Esophagus squamous epithelium (tissue), 5 donors: ENCODE results near the gene AP1G2. TPM values are rescaled to one million over a fixed set of nuclear protein-coding genes. Genes with fewer than 3 reads are reported as not detected.

Experiments
- DNase-seq: peaks from one replicate; lab custom pipeline; 2025; lab: John Stamatoyannopoulos, UW
- H3K27ac ChIP-seq, 4 donors: fragments of 200-600 bp; sonication (generic); one replicate each; pipeline ENCODE4 v1.5.1; 2016 to 2019; ENCODE audit warnings: mild to moderate bottlenecking in 1 of 4
- H3K27me3 ChIP-seq, 4 donors: fragments of 200-600 bp; sonication (generic); 1 replicate in 3 of 4; 2 replicates in 1 of 4; pipeline versions ENCODE4 v1.5.1 to v1.6.0; 2017 to 2021; ENCODE audit warnings: antibody characterized with exemption in 1 of 4
- H3K36me3 ChIP-seq, 3 donors: fragments of 200-600 bp; sonication (generic); one replicate each; pipeline ENCODE4 v1.5.1; 2016 to 2019
- H3K4me1 ChIP-seq, 3 donors: fragments of 200-600 bp; sonication (generic); one replicate each; pipeline ENCODE4 v1.5.1; 2017 to 2019
- H3K4me3 ChIP-seq, 4 donors: fragments of 200-600 bp; sonication (generic); 1 replicate in 3 of 4; 2 replicates in 1 of 4; pipeline ENCODE4 v1.5.1; 2016 to 2019; ENCODE audit warnings: mild to moderate bottlenecking in 2 of 4, moderate library complexity in 1 of 4
- H3K9me3 ChIP-seq, 3 donors: fragments of 200-600 bp; sonication (generic); one replicate each; pipeline ENCODE4 v1.5.1; 2016 to 2019
- POLR2A ChIP-seq, 4 donors: fragments of 450-650 bp; IDR thresholded peaks; one replicate each; pipeline ENCODE4 v1.6.1; 2017; ENCODE audit warnings: antibody characterized with exemption in 4 of 4, mild to moderate bottlenecking in 4 of 4, moderate library complexity in 3 of 4
- WGBS, 2 donors: methylation state at CpG; one replicate each; pipeline ENCODE4 v1.1.5; 2018; 5-methylcytosine and 5-hydroxymethylcytosine counted together
- intact Hi-C: fragments of 100-400 bp; cut with DNase I; formaldehyde crosslinking; loops from one replicate; pipeline ENCODE4 v1.15.0; 2022
- total RNA-seq, 4 donors: library from RNA; depleted of rRNA; stranded (reverse); fragments of >200 nt; gene quantifications; one replicate each; pipeline ENCODE4 v1.1.0, GENCODE V29; 2016
- TF ChIP-seq, protein P1 (sequence below), 6 experiments: fragments of 450-650 bp in 4 of 6; fragments of 200-600 bp in 2 of 6; sonication (generic) in 2 of 6; IDR thresholded peaks; one replicate each; pipeline ENCODE4 v1.5.1; 2016 to 2019; ENCODE audit warnings: antibody characterized with exemption in 6 of 6, mild to moderate bottlenecking in 4 of 6, moderate library complexity in 4 of 6
- donor health status: DM: yes; HTN: yes; CAD: no.

AP1G2 gene
- total RNA-seq, 4 donors from 2014 or later, result 58.0 to 116 (median 68.6) TPM

- no peak overlapping the region for H3K4me3 ChIP-seq
- DNase-seq, result no peak
- H3K27ac ChIP-seq, result no peak overlapping the region
- intact Hi-C loops, result no loop called here
- TF ChIP-seq POLR2A (IDR thresholded peaks at IDR 0.05), result no peak
- TF ChIP-seq, protein P1, sequence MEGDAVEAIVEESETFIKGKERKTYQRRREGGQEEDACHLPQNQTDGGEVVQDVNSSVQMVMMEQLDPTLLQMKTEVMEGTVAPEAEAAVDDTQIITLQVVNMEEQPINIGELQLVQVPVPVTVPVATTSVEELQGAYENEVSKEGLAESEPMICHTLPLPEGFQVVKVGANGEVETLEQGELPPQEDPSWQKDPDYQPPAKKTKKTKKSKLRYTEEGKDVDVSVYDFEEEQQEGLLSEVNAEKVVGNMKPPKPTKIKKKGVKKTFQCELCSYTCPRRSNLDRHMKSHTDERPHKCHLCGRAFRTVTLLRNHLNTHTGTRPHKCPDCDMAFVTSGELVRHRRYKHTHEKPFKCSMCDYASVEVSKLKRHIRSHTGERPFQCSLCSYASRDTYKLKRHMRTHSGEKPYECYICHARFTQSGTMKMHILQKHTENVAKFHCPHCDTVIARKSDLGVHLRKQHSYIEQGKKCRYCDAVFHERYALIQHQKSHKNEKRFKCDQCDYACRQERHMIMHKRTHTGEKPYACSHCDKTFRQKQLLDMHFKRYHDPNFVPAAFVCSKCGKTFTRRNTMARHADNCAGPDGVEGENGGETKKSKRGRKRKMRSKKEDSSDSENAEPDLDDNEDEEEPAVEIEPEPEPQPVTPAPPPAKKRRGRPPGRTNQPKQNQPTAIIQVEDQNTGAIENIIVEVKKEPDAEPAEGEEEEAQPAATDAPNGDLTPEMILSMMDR (IDR thresholded peaks at IDR 0.05), result peak; percentile 67 to 86 (median 72)
- peaks cover 13 to 31% (median 20%) of the 10 kb centered on the region in 3 donors for H3K4me1 ChIP-seq
- no peaks in the 10 kb centered on the region for H3K9me3 ChIP-seq
- H3K36me3 ChIP-seq, result peaks cover 11 to 63% (median 16%) of the 10 kb centered on the region in 3 donors
- WGBS, 2 donors, result 74 to 78% methylated on average over 17 to 20 of the region's 21 CpGs
- H3K27me3 ChIP-seq, result no peaks in the 10 kb centered on the region
Observed at GRCh38 chr14:23559010-23559925, 8.3 kb downstream of the AP1G2 start.

DNA sequence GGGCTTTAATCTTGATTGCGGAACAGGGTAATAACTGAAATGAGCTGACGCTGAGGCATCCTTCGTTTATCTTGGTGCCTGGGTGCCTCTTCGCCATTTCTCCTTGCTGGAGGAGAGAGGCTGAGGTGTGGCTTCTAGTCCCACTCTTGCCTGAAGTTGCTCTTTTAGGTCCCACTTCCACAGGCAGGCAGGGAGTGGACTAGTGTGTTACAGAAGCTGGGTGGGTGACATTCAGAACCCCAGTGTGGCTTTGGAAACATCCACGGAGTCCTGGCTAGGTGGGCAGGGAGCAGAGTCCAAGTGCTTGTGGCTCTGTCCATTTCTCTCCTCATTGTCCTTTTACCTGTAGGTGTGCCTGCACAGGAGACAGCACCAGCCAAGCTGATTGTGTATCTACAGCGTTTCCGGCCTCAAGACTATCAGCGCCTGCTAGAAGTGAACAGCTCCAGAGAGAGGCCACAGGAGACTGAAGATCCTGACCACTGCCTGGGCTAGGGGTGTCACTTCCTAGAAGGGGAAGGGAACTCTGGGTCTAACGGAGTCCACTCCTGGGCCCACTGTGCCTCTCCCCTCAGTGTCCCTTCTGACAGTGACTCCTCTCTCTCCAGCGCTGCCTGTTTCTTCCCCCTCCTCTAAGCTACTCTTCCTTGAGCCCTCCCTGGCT is 9.1 kb downstream of the AP1G2 start:
- 71 to 83% methylated on average over 6 to 10 of the region's 10 CpGs for WGBS, 2 donors

DNA sequence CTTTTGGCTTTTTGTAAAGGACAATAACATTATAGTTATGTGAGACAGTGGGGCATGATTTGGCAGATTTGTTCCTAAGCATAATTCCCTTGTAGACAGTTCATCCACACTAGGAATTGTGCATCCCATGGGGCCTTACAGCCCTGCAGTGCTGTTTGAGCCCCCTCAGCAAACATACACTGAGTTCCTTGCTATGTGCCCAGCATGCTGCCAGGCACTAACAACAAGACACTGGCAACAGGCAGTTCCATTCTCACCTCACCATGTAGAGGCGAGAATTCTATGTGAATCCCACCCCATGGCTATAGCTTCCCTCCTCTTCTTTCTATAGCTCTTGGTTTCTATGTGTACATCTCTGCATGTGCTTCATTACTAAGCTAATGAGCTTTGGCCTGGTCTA is 9.6 kb downstream of the AP1G2 start:
- Histone ChIP-seq H3K4me1 (peaks cover 13 to 31% (median 20%) of the 10 kb centered on the region in 3 donors), H3K27me3 (no peaks in the 10 kb centered on the region), H3K27ac (no peak overlapping the region), H3K36me3 (peaks cover 9 to 50% (median 11%) of the 10 kb centered on the region in 3 donors), H3K9me3 (no peaks in the 10 kb centered on the region), H3K4me3 (no peak overlapping the region)
- WGBS, 2 donors, result 83 to 100% methylated on average over 1 of the region's 1 CpG
- intact Hi-C loops, result no loop called here
- no peak for DNase-seq
- TF ChIP-seq, protein P1 (IDR thresholded peaks at IDR 0.05), result no peak

More for the DNA sequence above, 9.1 kb downstream of the AP1G2 start:
- DNase-seq, result no peak
- no peaks in the 10 kb centered on the region for H3K27me3 ChIP-seq
- no peak overlapping the region for H3K27ac ChIP-seq
- H3K4me1 ChIP-seq, result peaks cover 13 to 31% (median 20%) of the 10 kb centered on the region in 3 donors
- intact Hi-C loops, result no loop called here
- H3K4me3 ChIP-seq, result no peak overlapping the region
- TF ChIP-seq, protein P1 (IDR thresholded peaks at IDR 0.05), result no peak
- TF ChIP-seq POLR2A (IDR thresholded peaks at IDR 0.05), result no peak
- H3K36me3 ChIP-seq, result peaks cover 11 to 55% (median 13%) of the 10 kb centered on the region in 3 donors
- no peaks in the 10 kb centered on the region for H3K9me3 ChIP-seq

DNA sequence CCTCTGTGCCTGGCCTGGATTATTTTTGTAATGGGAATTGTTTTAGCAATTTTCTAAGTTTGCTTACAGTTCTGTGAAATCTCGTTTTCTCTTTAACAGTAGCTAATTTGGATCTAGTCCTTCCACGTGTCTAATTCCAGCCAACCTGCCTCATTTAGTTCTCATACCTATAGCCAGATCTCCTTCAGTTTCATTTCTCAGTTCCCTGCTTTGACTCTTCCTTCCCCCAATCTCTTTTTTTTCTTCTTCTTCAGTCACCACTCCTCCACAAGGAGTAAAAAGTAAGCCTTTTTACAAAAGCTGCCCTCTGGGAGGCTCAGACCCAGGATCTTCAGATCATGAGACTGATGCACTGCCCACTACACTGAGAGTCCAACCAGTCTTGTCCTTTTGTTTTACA is 10.1 kb downstream of the AP1G2 start:
- TF ChIP-seq POLR2A (IDR thresholded peaks at IDR 0.05), result no peak
- TF ChIP-seq, protein P1 (IDR thresholded peaks at IDR 0.05), result no peak
- H3K27me3 ChIP-seq, result no peaks in the 10 kb centered on the region
- H3K27ac ChIP-seq, result peak overlapping the region in 1 of 4 donors; percentile 98
- H3K4me1 ChIP-seq, result peaks cover 13 to 31% (median 20%) of the 10 kb centered on the region in 3 donors
- peaks cover 9 to 47% (median 11%) of the 10 kb centered on the region in 3 donors for H3K36me3 ChIP-seq
- peak overlapping the region in 1 of 4 donors; percentile 94 for H3K4me3 ChIP-seq
- 18 to 37% methylated on average over 2 of the region's 2 CpGs for WGBS, 2 donors
- intact Hi-C loops, result no loop called here
- DNase-seq, result no peak
- H3K9me3 ChIP-seq, result no peaks in the 10 kb centered on the region
